Ishikawa (cell line): Measurements from ENCODE around the gene TREH.
A peak's percentile ranks its signal among the peaks of the same experiment; 100 is the strongest.

Experiments
- CEBPB ChIP-seq: IDR thresholded peaks from 2 replicates; pipeline ENCODE4 v1.6.1; 2012
- CREB1 ChIP-seq: IDR thresholded peaks from 2 replicates; pipeline ENCODE4 v1.6.1; 2012; ENCODE audit warnings: low read depth
- EGR1 ChIP-seq: IDR thresholded peaks from 2 replicates; pipeline ENCODE4 v1.6.1; 2012
- EP300 ChIP-seq: IDR thresholded peaks from 2 replicates; pipeline ENCODE4 v1.6.1; 2012; ENCODE audit warnings: borderline replicate concordance
- FOXM1 ChIP-seq: IDR thresholded peaks from 2 replicates; pipeline ENCODE4 v1.6.1; 2012; ENCODE audit warnings: low read depth, borderline replicate concordance
- MAX ChIP-seq: IDR thresholded peaks from 2 replicates; pipeline ENCODE4 v1.6.1; 2012
- NFIC ChIP-seq: IDR thresholded peaks from 2 replicates; pipeline ENCODE4 v1.6.1; 2012
- RAD21 ChIP-seq: IDR thresholded peaks from 2 replicates; pipeline ENCODE4 v1.6.1; 2012; ENCODE audit warnings: low read depth
- TAF1 ChIP-seq: IDR thresholded peaks from 2 replicates; pipeline ENCODE4 v1.6.1; 2012; ENCODE audit warnings: low read depth, mild to moderate bottlenecking
- TCF12 ChIP-seq: IDR thresholded peaks from 2 replicates; pipeline ENCODE4 v1.6.1; 2012; ENCODE audit warnings: low read depth
- TEAD4 ChIP-seq: IDR thresholded peaks from 2 replicates; pipeline ENCODE4 v1.6.1; 2012
- YY1 ChIP-seq: IDR thresholded peaks from 2 replicates; pipeline ENCODE4 v1.6.1; 2012; ENCODE audit warnings: low read depth
- ZBTB7A ChIP-seq: IDR thresholded peaks from 2 replicates; pipeline ENCODE4 v1.6.1; 2012; ENCODE audit warnings: low read depth
- TF ChIP-seq, protein P1 (sequence below): IDR thresholded peaks from 2 replicates; pipeline ENCODE4 v1.6.1; 2012
- TF ChIP-seq, protein P2 (sequence below): IDR thresholded peaks from 2 replicates; pipeline ENCODE4 v1.6.1; 2012; ENCODE audit warnings: low read depth, mild to moderate bottlenecking

The TREH gene

DNA sequence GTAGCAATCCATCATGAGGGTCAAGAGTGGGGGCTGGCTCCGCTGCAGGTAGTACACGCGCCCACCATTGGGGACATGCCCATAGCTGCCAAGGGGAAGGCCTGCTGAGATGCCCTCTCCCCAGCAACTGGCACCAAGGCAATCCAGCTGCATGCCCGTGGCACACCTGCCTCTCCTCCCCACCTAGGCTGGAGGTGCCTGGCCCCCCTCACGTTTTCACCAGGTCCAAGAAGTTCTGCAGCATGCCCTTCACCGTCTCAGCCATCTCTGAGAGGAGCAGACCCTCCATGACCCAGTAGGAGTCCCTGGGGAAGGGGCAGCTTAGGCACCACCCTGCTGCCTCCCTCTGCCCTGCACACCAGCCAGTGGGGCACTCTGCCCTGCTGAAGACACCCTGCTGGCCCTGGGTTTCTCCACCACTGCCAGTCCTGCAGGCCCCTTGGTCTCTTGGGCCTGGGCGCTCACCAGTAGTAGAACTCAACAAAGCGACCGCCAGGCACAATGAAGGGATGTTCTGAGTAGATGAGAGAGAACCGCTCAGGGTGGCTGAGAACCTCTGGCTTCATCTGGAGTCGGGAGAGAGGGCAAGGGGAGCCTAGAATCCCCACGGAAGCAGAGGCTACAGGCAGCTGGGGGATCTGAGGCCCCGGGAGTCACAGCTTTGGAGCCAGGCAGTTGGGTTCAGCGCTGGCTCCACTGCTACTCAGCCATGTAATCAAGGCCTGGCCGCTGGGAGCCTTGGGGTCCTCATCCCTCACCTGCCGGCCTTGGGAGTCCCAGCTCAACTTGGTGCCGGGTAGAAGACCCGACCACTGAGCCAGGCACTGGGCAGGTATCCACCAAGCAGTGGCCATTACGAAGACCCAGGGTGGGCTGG, 17.8 kb downstream of the TREH start:
- TF ChIP-seq CEBPB = no peak
- TF ChIP-seq EP300 = no peak
- TF ChIP-seq NFIC = no peak
- TF ChIP-seq FOXM1 = no peak
- TF ChIP-seq TEAD4 = no peak
- TF ChIP-seq, protein P1, sequence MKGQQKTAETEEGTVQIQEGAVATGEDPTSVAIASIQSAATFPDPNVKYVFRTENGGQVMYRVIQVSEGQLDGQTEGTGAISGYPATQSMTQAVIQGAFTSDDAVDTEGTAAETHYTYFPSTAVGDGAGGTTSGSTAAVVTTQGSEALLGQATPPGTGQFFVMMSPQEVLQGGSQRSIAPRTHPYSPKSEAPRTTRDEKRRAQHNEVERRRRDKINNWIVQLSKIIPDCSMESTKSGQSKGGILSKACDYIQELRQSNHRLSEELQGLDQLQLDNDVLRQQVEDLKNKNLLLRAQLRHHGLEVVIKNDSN = no peak
- TF ChIP-seq MAX = no peak
- TF ChIP-seq ZBTB7A = no peak
- no peak for TF ChIP-seq EGR1
- TF ChIP-seq TAF1 = no peak
- TF ChIP-seq CREB1 = no peak
- TF ChIP-seq RAD21 = no peak
- no peak for TF ChIP-seq YY1
- TF ChIP-seq TCF12 = no peak
- TF ChIP-seq, protein P2, sequence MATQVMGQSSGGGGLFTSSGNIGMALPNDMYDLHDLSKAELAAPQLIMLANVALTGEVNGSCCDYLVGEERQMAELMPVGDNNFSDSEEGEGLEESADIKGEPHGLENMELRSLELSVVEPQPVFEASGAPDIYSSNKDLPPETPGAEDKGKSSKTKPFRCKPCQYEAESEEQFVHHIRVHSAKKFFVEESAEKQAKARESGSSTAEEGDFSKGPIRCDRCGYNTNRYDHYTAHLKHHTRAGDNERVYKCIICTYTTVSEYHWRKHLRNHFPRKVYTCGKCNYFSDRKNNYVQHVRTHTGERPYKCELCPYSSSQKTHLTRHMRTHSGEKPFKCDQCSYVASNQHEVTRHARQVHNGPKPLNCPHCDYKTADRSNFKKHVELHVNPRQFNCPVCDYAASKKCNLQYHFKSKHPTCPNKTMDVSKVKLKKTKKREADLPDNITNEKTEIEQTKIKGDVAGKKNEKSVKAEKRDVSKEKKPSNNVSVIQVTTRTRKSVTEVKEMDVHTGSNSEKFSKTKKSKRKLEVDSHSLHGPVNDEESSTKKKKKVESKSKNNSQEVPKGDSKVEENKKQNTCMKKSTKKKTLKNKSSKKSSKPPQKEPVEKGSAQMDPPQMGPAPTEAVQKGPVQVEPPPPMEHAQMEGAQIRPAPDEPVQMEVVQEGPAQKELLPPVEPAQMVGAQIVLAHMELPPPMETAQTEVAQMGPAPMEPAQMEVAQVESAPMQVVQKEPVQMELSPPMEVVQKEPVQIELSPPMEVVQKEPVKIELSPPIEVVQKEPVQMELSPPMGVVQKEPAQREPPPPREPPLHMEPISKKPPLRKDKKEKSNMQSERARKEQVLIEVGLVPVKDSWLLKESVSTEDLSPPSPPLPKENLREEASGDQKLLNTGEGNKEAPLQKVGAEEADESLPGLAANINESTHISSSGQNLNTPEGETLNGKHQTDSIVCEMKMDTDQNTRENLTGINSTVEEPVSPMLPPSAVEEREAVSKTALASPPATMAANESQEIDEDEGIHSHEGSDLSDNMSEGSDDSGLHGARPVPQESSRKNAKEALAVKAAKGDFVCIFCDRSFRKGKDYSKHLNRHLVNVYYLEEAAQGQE = no peak

- no peak for TF ChIP-seq TEAD4
- TF ChIP-seq YY1 = no peak
- no peak for TF ChIP-seq NFIC
- no peak for TF ChIP-seq TCF12
- TF ChIP-seq MAX = no peak
- TF ChIP-seq FOXM1 = no peak
- TF ChIP-seq RAD21 = no peak
- TF ChIP-seq EP300 = no peak
- no peak for TF ChIP-seq ZBTB7A
- TF ChIP-seq TAF1 = no peak
- TF ChIP-seq, protein P1 = no peak
- TF ChIP-seq CEBPB = no peak
- TF ChIP-seq EGR1 = no peak
- TF ChIP-seq, protein P2 = no peak
- TF ChIP-seq CREB1 = no peak
These were observed 18.6 kb downstream of the TREH start for GRCh38 chr11:118660681-118661424.

DNA sequence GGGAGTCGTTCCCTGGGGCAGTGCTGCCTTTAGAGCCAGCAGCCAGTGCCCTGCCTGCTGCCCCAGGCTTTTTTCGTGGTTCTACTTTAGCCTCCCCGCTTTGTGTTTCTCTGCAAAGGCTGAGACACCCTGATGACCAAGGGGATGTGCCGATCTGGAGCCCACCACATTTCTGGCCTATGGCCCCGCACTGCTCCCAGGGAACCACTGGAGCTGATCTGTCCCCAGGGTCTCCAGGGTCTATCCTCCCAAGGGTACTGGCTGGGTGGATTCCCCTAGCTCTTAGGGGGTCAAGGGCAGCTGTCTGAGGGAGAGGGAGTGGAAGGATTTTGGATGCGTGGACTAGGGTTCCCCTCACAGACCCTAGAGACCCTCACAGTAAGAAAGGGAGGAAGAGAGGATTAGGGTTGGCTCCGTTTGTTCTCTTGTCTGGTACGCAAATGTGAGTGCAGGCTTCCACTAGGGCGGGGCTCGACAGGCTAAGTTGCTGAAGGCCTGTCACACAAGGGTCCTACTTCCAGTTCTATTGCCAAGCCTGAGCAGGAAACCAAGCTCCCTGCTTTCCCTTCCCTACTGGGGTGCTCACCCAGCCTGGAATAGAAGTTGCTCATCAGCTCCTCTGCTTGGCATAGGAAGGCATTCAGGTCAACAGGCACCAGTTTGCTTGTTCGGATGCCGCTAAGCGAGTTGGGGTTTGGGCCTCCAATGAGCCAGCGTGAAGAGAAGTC, 19.3 kb downstream of the TREH start:
- TF ChIP-seq EP300 = no peak
- TF ChIP-seq, protein P1 = no peak
- TF ChIP-seq TCF12 = no peak

GRCh38 chr11:118659314-118659952, 20.0 kb downstream of the TREH start:
- TF ChIP-seq TEAD4 (0 out of 2 replicates have a peak, but pooled peaks have one; percentile 18), ZBTB7A (peak; percentile 64; the same call in 1 of the 2 replicates), MAX (0 out of 2 replicates have a peak, but pooled peaks have one; percentile 14), EGR1 (no peak), NFIC (peak; percentile 17; the same call in 1 of the 2 replicates), TCF12 (0 out of 2 replicates have a peak, but pooled peaks have one; percentile 27), FOXM1 (no peak), TAF1 (no peak), RAD21 (peak; percentile 82), EP300 (no peak)
- TF ChIP-seq, protein P1 = peak; percentile 20; the same call in 1 of the 2 replicates
- TF ChIP-seq, protein P2 = no peak
